ENCODE results near the gene AHSG.

DNA sequence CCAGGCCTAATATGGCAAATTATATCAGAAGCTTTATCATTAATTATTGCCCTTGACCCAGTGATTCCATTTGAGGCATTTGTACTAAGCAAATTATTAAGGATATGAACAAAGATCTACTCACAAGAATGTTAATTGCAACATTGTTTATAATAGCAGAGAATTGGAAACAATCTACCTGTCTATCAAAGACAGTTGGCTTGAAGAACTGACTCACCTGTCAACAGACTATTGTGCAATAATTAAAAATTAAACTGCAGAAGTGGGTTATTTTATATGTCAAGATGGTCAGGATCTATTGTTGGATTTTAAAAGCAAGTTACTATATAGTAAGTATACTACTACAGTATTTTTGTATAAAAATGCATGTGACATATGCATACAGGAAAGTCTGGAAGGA, 20.6 kb downstream of the AHSG start:
- TF ChIP-seq, protein P1, sequence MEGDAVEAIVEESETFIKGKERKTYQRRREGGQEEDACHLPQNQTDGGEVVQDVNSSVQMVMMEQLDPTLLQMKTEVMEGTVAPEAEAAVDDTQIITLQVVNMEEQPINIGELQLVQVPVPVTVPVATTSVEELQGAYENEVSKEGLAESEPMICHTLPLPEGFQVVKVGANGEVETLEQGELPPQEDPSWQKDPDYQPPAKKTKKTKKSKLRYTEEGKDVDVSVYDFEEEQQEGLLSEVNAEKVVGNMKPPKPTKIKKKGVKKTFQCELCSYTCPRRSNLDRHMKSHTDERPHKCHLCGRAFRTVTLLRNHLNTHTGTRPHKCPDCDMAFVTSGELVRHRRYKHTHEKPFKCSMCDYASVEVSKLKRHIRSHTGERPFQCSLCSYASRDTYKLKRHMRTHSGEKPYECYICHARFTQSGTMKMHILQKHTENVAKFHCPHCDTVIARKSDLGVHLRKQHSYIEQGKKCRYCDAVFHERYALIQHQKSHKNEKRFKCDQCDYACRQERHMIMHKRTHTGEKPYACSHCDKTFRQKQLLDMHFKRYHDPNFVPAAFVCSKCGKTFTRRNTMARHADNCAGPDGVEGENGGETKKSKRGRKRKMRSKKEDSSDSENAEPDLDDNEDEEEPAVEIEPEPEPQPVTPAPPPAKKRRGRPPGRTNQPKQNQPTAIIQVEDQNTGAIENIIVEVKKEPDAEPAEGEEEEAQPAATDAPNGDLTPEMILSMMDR (IDR thresholded peaks at IDR 0.05), result no peak
- TF ChIP-seq EP300 (IDR thresholded peaks at IDR 0.05) (no peak), POLR2A (IDR thresholded peaks at IDR 0.05) (no peak), POLR2AphosphoS5 (IDR thresholded peaks at IDR 0.05) (no peak)
